Ascending aorta (tissue), 2 donors: ENCODE measurements around the gene TESK2. TPM values are rescaled to one million over a fixed set of nuclear protein-coding genes. Genes with fewer than 3 reads are reported as not detected.

Experiments used
- DNase-seq, 2 donors: peaks; one replicate each; pipeline ENCODE4 v3.0.0-alpha.2; 2019; ENCODE audit warnings: low spot score in 2 of 2
- H3K27ac ChIP-seq, 2 donors: fragments of 200-600 bp; sonication (generic); one replicate each; pipeline ENCODE4 v1.5.1; 2016 to 2017; ENCODE audit warnings: mild to moderate bottlenecking in 1 of 2
- H3K27me3 ChIP-seq: fragments of 200-600 bp; sonication (generic); one replicate; pipeline ENCODE4 v1.5.1; 2017
- H3K36me3 ChIP-seq, 2 donors: fragments of 200-600 bp; sonication (generic); one replicate each; pipeline ENCODE4 v1.5.1; 2016
- H3K4me1 ChIP-seq, 2 donors: fragments of 200-600 bp; sonication (generic); one replicate each; pipeline ENCODE4 v1.5.1; 2016 to 2017; ENCODE audit warnings: mild to moderate bottlenecking in 1 of 2
- H3K4me3 ChIP-seq, 2 donors: fragments of 200-600 bp; sonication (generic); one replicate each; pipeline ENCODE4 v1.5.1; 2016 to 2017; ENCODE audit warnings: mild to moderate bottlenecking in 1 of 2
- H3K9me3 ChIP-seq, 2 donors: fragments of 200-600 bp; sonication (generic); one replicate each; pipeline ENCODE4 v1.5.1; 2016
- intact Hi-C: fragments of 100-400 bp; cut with DNase I; formaldehyde crosslinking; loops from one replicate; pipeline ENCODE4 v1.15.1; 2023
- total RNA-seq: library from RNA; depleted of rRNA; stranded (reverse); fragments of >200 nt; gene quantifications from one replicate; pipeline ENCODE4 v1.1.0, GENCODE V29; 2016
- TF ChIP-seq, protein P1 (sequence below), 3 experiments: fragments of 200-600 bp in 2 of 3; fragments of 450-650 bp in 1 of 3; sonication (generic) in 2 of 3; IDR thresholded peaks; one replicate each; pipeline ENCODE4 v1.5.1; 2016 to 2019; ENCODE audit warnings: antibody characterized with exemption in 3 of 3, mild to moderate bottlenecking in 1 of 3, moderate library complexity in 1 of 3

Gene TESK2, protein sequence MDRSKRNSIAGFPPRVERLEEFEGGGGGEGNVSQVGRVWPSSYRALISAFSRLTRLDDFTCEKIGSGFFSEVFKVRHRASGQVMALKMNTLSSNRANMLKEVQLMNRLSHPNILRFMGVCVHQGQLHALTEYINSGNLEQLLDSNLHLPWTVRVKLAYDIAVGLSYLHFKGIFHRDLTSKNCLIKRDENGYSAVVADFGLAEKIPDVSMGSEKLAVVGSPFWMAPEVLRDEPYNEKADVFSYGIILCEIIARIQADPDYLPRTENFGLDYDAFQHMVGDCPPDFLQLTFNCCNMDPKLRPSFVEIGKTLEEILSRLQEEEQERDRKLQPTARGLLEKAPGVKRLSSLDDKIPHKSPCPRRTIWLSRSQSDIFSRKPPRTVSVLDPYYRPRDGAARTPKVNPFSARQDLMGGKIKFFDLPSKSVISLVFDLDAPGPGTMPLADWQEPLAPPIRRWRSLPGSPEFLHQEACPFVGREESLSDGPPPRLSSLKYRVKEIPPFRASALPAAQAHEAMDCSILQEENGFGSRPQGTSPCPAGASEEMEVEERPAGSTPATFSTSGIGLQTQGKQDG
- total RNA-seq = 0.32 TPM

DNA sequence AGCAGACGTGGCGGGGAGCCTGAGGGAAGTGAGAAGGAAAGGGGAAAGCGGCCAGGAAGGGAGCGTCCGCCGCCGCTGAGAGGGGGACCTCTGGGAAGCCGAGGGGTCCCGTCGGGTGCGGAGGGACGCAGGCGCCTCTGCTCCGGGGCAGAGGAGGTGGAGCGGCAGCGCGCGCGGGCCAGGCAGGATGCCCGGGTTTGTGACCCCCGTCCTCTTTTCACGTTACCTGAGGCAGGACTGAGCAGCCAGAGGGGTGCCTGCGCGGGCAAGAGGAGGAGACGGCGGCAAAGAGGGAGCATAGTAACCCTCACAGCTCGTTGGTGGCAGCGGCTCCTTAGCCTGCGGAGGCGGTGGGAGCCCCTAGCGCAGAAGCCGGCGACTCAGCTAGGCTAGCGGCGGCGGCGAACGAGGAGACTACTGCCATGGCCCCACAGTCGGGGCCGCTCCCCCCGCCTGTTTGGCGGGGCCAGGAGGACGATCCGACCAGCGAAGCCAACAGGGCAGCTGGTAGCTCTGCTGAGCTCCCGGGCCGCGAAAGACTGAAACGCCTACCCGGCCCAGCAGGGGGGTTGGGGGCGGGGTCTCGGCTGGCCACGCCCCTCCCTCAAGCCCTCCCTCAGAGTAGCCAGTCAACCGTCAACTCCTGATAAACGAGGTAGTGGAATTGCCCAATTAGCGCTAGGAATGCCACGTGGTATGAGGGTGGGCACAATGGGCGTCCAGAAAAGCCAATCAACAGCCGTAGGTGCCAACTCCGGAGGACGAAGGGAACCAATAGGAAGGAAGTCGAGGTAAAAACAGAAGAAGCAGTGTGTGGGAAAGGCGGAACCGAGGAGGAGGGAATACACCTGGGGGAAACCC lies at the start of gene TESK2:
TSS of gene TESK2 (minus strand) at position 538 of the 861 bp plus-strand sequence. CDS start 33,378 bp downstream, outside the sequence.
- DNase-seq = peak; percentile 98 to 99
- H3K4me1 ChIP-seq = peaks cover 3 to 9% of the 10 kb centered on the region in 2 donors
- no peaks in the 10 kb centered on the region for H3K27me3 ChIP-seq
- intact Hi-C loops = loop anchor here (1.0 to 10.0 kb wide), 12 partner anchors 9 to 760 kb away; partner anchors contain the start of genes AKR1A1, BTBD19, CCDC163 and DYNLT4
- H3K27ac ChIP-seq = peak within 1 kb of the TSS; percentile 59 to 79
- TF ChIP-seq, protein P1, sequence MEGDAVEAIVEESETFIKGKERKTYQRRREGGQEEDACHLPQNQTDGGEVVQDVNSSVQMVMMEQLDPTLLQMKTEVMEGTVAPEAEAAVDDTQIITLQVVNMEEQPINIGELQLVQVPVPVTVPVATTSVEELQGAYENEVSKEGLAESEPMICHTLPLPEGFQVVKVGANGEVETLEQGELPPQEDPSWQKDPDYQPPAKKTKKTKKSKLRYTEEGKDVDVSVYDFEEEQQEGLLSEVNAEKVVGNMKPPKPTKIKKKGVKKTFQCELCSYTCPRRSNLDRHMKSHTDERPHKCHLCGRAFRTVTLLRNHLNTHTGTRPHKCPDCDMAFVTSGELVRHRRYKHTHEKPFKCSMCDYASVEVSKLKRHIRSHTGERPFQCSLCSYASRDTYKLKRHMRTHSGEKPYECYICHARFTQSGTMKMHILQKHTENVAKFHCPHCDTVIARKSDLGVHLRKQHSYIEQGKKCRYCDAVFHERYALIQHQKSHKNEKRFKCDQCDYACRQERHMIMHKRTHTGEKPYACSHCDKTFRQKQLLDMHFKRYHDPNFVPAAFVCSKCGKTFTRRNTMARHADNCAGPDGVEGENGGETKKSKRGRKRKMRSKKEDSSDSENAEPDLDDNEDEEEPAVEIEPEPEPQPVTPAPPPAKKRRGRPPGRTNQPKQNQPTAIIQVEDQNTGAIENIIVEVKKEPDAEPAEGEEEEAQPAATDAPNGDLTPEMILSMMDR (IDR thresholded peaks at IDR 0.05) = peak in 2 of 3 experiments; percentile 11 to 47
- H3K4me3 ChIP-seq = peak within 1 kb of the TSS; percentile 87 to 94
- no peaks in the 10 kb centered on the region for H3K9me3 ChIP-seq
- H3K36me3 ChIP-seq = no peaks in the 10 kb centered on the region

DNA sequence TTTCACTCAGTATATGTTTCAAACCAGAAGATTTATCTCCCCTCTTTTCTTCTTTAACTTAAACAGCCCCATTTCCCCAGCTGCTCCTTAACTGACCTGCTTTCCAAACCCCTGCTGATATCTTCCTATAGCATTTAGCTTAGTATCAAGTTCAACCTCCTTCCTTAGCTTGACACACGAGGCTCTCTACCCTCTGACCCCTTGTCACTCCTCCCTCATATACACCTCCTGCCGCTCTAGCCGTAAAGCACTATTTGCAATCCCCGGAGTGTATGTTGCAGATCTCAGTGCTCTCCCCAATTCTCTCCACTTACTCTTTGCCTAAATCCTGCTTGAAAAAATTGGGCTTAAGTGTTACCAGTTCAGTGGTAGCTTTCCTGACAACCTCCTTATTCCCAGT lies 45.9 kb upstream of the TESK2 start:
- intact Hi-C loops = no loop called here
- no peak for DNase-seq

DNA sequence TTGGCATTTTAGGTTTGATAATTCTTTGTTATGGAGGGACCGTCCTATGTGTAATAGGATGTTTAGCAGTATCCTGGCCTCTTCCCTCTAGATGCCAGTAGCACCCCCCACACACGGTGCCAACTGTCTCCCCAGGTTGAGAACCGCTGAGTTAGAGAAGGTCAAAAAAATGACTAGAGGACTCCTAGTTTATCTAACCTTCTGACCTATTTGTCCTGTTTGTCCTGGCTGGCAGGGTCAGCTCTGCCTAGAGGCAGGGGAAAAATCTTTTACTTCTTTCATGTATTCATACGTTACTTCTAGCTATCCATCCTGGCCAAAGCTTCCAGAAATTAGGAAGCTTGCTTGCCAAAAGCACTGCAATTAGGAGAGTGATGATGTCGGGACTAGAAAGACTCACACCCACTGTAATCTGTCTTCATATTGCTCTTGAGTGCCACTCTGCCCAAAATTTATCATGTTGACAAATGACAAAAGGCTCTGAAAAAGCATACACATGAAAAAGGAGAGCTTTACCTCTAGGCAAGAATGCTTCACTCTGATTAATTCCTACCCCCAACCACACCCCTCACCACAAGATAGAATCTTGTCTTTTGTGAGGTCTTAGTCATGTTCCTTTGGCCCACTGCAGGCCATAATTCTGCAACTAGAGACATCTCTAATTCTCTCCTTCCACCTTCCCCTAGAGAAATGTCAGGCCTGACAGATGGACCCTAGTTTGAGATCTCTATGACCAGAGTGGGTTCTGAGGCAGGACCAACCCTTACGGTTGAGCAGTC lies 45.2 kb upstream of the TESK2 start:
- H3K36me3 ChIP-seq = no peaks in the 10 kb centered on the region

More for the DNA sequence above, 45.9 kb upstream of the TESK2 start:
- H3K27ac ChIP-seq = no peak overlapping the region
- H3K9me3 ChIP-seq = no peaks in the 10 kb centered on the region
- H3K27me3 ChIP-seq = no peaks in the 10 kb centered on the region
- no peak overlapping the region for H3K4me3 ChIP-seq
- TF ChIP-seq, protein P1 (IDR thresholded peaks at IDR 0.05) = no peak
- no peaks in the 10 kb centered on the region for H3K4me1 ChIP-seq
- no peaks in the 10 kb centered on the region for H3K36me3 ChIP-seq

DNA sequence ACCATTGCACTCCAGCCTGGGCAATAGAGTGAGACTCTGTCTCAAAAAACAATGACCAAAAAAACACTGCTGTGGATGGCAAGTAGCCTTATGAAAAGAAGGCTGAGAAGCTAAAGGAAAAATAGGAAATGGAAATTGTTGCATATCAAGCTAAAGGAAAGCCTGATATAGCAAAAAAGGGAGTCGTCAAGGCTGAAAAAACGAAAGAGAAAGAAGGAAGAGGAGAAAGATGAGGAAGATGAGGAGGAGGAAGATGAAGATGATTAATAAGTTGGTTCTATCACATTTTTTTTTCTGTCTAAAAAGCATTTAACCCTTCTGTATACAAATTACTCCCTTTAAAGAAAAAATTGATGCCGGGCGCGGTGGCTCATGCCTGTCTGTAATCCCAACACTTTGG lies 40.9 kb upstream of the TESK2 start:
- no peak overlapping the region for H3K27ac ChIP-seq
- no peaks in the 10 kb centered on the region for H3K36me3 ChIP-seq
- no peaks in the 10 kb centered on the region for H3K27me3 ChIP-seq
- H3K4me3 ChIP-seq = no peak overlapping the region
- intact Hi-C loops = no loop called here
- no peak for DNase-seq
- H3K4me1 ChIP-seq = no peaks in the 10 kb centered on the region
- TF ChIP-seq, protein P1 (IDR thresholded peaks at IDR 0.05) = no peak
- no peaks in the 10 kb centered on the region for H3K9me3 ChIP-seq

More for the DNA sequence above, 45.2 kb upstream of the TESK2 start:
- DNase-seq = no peak
- Histone ChIP-seq H3K27ac (no peak overlapping the region), H3K27me3 (no peaks in the 10 kb centered on the region), H3K4me1 (no peaks in the 10 kb centered on the region), H3K9me3 (no peaks in the 10 kb centered on the region), H3K4me3 (no peak overlapping the region)
- TF ChIP-seq, protein P1 (IDR thresholded peaks at IDR 0.05) = no peak
- intact Hi-C loops = no loop called here

DNA sequence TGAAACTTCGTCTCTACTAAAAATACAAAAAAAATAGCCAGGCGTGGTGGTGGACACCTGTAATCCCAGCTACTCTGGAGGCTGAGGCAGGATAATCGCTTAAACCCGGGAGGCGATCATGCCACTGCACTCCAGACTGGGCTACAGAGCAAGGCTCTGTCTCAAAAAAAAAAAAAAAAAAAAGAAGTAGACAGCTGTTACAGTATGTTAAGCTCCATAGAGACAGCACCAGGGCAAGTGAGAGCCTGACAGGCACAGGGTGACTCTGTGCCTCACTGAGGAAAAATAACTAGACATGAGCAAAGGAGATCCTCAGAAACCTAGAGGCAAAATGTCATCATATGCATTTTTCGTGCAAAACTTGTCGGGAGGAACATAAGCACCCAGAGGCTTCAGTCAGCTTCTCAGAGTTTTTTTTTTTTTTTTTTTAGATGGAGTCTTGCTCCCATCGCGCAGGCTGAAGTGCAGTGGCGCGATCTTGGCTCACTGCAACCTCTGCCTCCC lies 39.7 kb upstream of the TESK2 start:
- no peaks in the 10 kb centered on the region for H3K9me3 ChIP-seq
- no peak overlapping the region for H3K4me3 ChIP-seq
- intact Hi-C loops = no loop called here
- H3K36me3 ChIP-seq = no peaks in the 10 kb centered on the region
- H3K27ac ChIP-seq = no peak overlapping the region
- TF ChIP-seq, protein P1 (IDR thresholded peaks at IDR 0.05) = no peak
- DNase-seq = no peak
- no peaks in the 10 kb centered on the region for H3K4me1 ChIP-seq
- H3K27me3 ChIP-seq = no peaks in the 10 kb centered on the region
